Activated B cell treated with CpG ODN at 0.5 μM for 24 hours (primary cell): ENCODE data around the gene CNOT10. TPM values are rescaled to one million over a fixed set of nuclear protein-coding genes. Genes with fewer than 3 reads are reported as not detected.
"Not testable (repeated sequence)": the region's sequence is repeated elsewhere in the genome, so short reads cannot be mapped to it uniquely, and the experiment has no call there.

Experiments
- ATAC-seq: fragments of 200-7000 bp; cut with Tn5 transposase; one replicate; pipeline ENCODE4 v1.10.0; 2021; ENCODE audit warnings: low read depth, mild to moderate bottlenecking, moderate library complexity
- CTCF ChIA-PET: fragments of 350-600 bp; sonication (Branson Sonifier 250); formaldehyde crosslinking; loops from one replicate; lab custom pipeline; 2021; ENCODE audit warnings: antibody characterized with exemption; lab: Charles Lee
- POLR2A ChIA-PET: fragments of 350-600 bp; sonication (Branson Sonifier 250); formaldehyde crosslinking; loops from one replicate; lab custom pipeline; 2021; ENCODE audit warnings: antibody characterized with exemption; lab: Charles Lee
- DNase-seq: peaks from one replicate; pipeline ENCODE4 v3.0.0; 2022
- H3K27ac Mint-ChIP-seq: one replicate; pipeline ENCODE4 v1.8.0; 2020; ENCODE audit warnings: mixed read lengths
- H3K27me3 Mint-ChIP-seq: one replicate; pipeline ENCODE4 v1.8.0; 2021; ENCODE audit warnings: mixed read lengths
- H3K36me3 Mint-ChIP-seq: one replicate; pipeline ENCODE4 v1.8.0; 2021; ENCODE audit warnings: low read depth, mixed read lengths
- H3K4me1 Mint-ChIP-seq: one replicate; pipeline ENCODE4 v1.8.0; 2021; ENCODE audit warnings: mixed read lengths
- H3K4me3 Mint-ChIP-seq: one replicate; pipeline ENCODE4 v1.8.0; 2020; ENCODE audit warnings: mild to moderate bottlenecking, mixed read lengths
- H3K9me3 Mint-ChIP-seq: one replicate; pipeline ENCODE4 v1.8.0; 2020; ENCODE audit warnings: mixed read lengths
- intact Hi-C: fragments of 100-400 bp; cut with micrococcal nuclease; formaldehyde crosslinking; loops from one replicate; pipeline ENCODE4 v1.15.1; 2024
- total RNA-seq: library from RNA; stranded (reverse); gene quantifications from 2 replicates; pipeline ENCODE4 v1.2.3, GENCODE V29; 2022
- TF ChIP-seq, protein P1 (sequence below): fragments of 200-600 bp; IDR thresholded peaks from one replicate; pipeline ENCODE4 v1.8.0; 2022; ENCODE audit warnings: antibody characterized with exemption, mild to moderate bottlenecking

The CNOT10 gene
- total RNA-seq, 1 donor from 2014 or later = 48.0 TPM

DNA sequence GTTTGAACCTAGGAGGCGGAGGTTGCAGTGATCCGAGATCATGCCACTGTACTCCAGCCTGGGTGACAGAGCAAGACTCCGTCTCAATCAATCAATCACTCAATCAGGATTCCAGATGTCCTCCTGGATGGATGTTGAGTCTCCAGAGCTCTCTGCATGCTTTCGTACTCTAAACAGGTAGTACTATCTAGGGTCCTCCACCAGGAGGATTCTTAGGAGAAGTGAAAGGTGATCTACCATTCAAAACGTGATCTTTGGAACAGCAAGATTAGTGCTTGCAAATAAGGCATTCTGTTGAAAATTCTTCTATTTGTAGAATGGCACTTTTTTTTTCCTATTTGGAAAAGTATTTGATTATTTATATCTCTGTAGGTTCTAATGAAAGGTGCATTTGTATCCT is 34.3 kb downstream of the CNOT10 start:
- Mint-ChIP-seq H3K36me3 (peaks cover 54% of the 10 kb centered on the region), H3K4me1 (no peaks in the 10 kb centered on the region), H3K4me3 (no peak overlapping the region), H3K27ac (no peak overlapping the region), H3K27me3 (no peaks in the 10 kb centered on the region), H3K9me3 (no peaks in the 10 kb centered on the region)
- intact Hi-C loops = no loop called here
- DNase-seq (no peak), ATAC-seq (no peak)
- TF ChIP-seq, protein P1, sequence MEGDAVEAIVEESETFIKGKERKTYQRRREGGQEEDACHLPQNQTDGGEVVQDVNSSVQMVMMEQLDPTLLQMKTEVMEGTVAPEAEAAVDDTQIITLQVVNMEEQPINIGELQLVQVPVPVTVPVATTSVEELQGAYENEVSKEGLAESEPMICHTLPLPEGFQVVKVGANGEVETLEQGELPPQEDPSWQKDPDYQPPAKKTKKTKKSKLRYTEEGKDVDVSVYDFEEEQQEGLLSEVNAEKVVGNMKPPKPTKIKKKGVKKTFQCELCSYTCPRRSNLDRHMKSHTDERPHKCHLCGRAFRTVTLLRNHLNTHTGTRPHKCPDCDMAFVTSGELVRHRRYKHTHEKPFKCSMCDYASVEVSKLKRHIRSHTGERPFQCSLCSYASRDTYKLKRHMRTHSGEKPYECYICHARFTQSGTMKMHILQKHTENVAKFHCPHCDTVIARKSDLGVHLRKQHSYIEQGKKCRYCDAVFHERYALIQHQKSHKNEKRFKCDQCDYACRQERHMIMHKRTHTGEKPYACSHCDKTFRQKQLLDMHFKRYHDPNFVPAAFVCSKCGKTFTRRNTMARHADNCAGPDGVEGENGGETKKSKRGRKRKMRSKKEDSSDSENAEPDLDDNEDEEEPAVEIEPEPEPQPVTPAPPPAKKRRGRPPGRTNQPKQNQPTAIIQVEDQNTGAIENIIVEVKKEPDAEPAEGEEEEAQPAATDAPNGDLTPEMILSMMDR = no peak
- POLR2A ChIA-PET = no interaction called here
- CTCF ChIA-PET = no interaction called here

DNA sequence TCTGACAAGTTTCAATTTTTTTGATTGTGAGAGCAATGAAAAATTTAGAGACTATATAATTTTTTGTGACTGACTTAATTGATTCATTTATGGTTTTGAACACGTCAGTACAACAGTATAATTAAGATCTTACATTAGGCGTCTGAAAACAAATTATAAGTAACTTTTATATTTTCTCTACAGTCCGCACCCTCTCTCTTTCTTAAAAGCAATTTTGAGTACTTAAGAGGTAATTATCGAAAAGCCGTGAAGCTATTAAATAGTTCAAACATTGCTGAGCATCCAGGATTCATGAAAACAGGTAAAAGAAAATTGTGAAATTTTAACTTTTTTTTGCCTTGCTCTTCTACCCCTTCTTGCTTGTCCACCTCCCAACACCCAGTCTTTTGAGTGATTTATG is 34.9 kb downstream of the CNOT10 start:
- H3K4me1 Mint-ChIP-seq = no peaks in the 10 kb centered on the region
- H3K4me3 Mint-ChIP-seq = no peak overlapping the region
- no peaks in the 10 kb centered on the region for H3K9me3 Mint-ChIP-seq
- ATAC-seq = no peak
- DNase-seq = no peak
- no peak overlapping the region for H3K27ac Mint-ChIP-seq
- H3K36me3 Mint-ChIP-seq = peaks cover 56% of the 10 kb centered on the region
- intact Hi-C loops = no loop called here
- CTCF ChIA-PET = no interaction called here
- TF ChIP-seq, protein P1 = no peak
- POLR2A ChIA-PET = interaction anchor here (0.6 kb wide), 1 partner anchor 500 kb away, joined by 11 read pairs; no protein-coding TSS in a partner anchor
- H3K27me3 Mint-ChIP-seq = no peaks in the 10 kb centered on the region

DNA sequence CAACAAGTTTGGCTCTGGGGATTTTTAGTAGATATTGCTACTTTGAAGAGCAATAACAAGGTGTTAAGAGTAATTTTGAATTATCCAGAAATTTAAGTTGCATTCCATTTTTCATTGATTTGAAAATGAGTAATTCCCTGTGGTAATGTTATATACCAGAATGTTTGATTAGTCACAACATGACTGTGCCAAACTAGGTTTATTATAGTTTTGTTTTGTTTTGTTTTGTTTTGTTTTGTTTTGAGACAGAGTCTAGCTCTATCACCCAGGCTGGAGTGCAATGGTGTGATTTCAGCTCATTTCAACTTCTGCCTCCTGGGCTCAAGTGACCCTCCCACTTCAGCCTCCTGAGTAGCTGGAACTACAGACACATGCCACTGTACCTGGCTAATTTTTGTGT is 40.7 kb downstream of the CNOT10 start:
- TF ChIP-seq, protein P1 = no peak
- intact Hi-C loops = no loop called here
- no peak for DNase-seq
- POLR2A ChIA-PET = no interaction called here
- Mint-ChIP-seq H3K36me3 (peaks cover 61% of the 10 kb centered on the region), H3K4me3 (no peak overlapping the region), H3K27ac (no peak overlapping the region), H3K9me3 (no peaks in the 10 kb centered on the region), H3K27me3 (no peaks in the 10 kb centered on the region), H3K4me1 (no peaks in the 10 kb centered on the region)
- no peak for ATAC-seq
- CTCF ChIA-PET = no interaction called here

DNA sequence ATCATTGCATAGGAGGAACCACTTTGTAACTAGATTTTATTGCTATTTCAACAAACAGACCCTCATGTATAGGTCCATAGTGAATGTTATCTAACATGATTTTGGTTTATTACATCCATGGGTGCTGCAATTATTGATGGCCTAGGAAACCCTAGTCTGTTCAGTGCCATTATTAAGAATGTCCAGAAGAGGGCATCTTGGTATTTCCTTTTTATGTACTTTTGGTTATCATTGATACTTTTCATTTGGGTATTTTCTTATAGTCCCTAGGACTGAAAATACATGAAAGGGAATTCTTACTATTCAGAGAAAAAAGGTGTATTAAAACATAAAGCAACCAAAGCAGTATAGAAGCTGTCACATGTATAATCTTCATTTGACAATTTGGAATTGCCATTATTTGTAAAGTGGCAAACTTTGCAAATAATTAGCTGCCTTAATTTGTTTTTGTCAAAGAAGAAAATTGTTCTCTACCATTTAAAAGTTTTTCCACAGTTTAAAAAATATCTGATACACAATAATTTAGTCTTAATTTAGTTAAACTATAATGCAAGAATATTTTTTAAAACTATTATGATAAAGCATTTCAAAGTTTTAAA is 48.7 kb downstream of the CNOT10 start:
- DNase-seq (no peak), ATAC-seq (no peak)
- Mint-ChIP-seq H3K27ac (no peak overlapping the region), H3K27me3 (no peaks in the 10 kb centered on the region), H3K4me3 (no peak overlapping the region), H3K9me3 (no peaks in the 10 kb centered on the region), H3K4me1 (no peaks in the 10 kb centered on the region), H3K36me3 (peaks cover 50% of the 10 kb centered on the region)
- CTCF ChIA-PET = interaction anchor here (1.3 kb wide), 1 partner anchor 47 kb away, joined by 3 read pairs; no protein-coding TSS in a partner anchor
- intact Hi-C loops = loop anchor here (1.0 to 10.0 kb wide), 4 partner anchors 47 to 341 kb away; no protein-coding TSS in a partner anchor
- POLR2A ChIA-PET = no interaction called here
- TF ChIP-seq, protein P1 = no peak

DNA sequence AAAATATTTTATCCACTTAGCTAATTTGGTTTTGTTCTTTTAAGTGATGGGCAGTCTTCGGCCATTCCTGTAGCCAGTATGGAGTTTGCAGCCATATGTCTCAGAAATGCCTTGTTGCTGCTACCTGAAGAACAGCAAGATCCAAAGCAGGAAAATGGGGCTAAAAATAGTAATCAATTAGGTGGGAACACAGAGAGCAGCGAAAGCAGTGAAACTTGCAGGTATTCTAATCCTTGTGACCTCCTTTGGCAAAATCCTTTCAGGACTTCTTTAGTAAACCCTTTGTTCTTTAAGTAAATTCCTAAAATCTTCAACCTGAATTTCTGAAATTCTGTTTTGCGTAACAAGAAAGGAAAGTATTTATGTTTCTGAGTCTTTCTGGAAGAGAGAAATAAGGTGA is 49.8 kb downstream of the CNOT10 start:
- DNase-seq = no peak
- Mint-ChIP-seq H3K27me3 (no peaks in the 10 kb centered on the region), H3K36me3 (peaks cover 52% of the 10 kb centered on the region), H3K4me3 (no peak overlapping the region), H3K9me3 (no peaks in the 10 kb centered on the region), H3K4me1 (no peaks in the 10 kb centered on the region), H3K27ac (no peak overlapping the region)
- ChIA-PET CTCF (interaction anchor here (1.3 to 1.6 kb wide), 2 partner anchors 46 to 200 kb away, joined by 3 read pairs; no protein-coding TSS in a partner anchor), POLR2A (no interaction called here)
- ATAC-seq = no peak
- TF ChIP-seq, protein P1 = no peak
- intact Hi-C loops = loop anchor here (10.0 kb wide), 1 partner anchor 340 kb away; no protein-coding TSS in a partner anchor

DNA sequence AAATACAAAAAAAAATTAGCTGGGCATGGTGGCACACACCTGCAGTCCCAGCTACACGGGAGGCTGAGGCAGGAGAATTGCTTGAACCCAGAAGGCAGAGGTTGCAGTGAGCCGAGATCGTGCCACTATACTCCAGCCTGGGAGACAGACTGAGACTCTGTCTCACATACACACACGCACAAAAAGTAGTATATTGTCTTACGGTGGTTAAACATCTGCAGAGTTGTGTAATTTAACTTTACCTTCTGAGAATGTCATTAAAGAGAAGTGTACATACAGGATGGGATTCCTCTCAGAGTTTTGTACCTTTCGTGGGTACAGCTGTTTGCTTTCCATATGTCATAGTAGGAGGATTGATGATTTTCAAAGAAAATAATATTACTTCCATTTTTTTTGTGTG is 58.5 kb downstream of the CNOT10 start:
- H3K4me1 Mint-ChIP-seq, POLR2A ChIA-PET, H3K4me3 Mint-ChIP-seq, H3K27me3 Mint-ChIP-seq, DNase-seq, ATAC-seq, CTCF ChIA-PET, H3K27ac Mint-ChIP-seq, H3K9me3 Mint-ChIP-seq, intact Hi-C loops: not testable (repeated sequence)
- peaks cover 52% of the 10 kb centered on the region for H3K36me3 Mint-ChIP-seq
